IMR-90 (cell line): ENCODE data around the gene MEGF6. TPM values are rescaled to one million over a fixed set of nuclear protein-coding genes. Genes with fewer than 3 reads are reported as not detected.

Experiments used
- ATAC-seq: fragments of 200-7000 bp; cut with Tn5 transposase; 2 replicates; pipeline ENCODE4 v1.9.1; 2020; ENCODE audit warnings: low read depth, mild to moderate bottlenecking, moderate library complexity
- BruUV-seq: library from RNA; stranded (reverse); fragments of 400-500 nt; replicated peaks from 2 replicates; lab custom pipeline; 2021; lab: Mats Ljungman, UMichigan
- CTCF ChIA-PET: fragments of 300-600 bp; formaldehyde crosslinking; extraction: SDS; loops from one replicate; lab custom pipeline; 2021; ENCODE audit warnings: antibody characterized with exemption; lab: Yijun Ruan, JAX
- POLR2A ChIA-PET: fragments of 300-600 bp; sonication (Branson Sonifier 250); formaldehyde crosslinking; loops from one replicate; lab custom pipeline; 2022; ENCODE audit warnings: antibody characterized with exemption; ENCODE audit not compliant: unreplicated experiment; lab: Charles Lee
- DNase-seq: peaks from one replicate; pipeline ENCODE4 v3.0.0; 2013
- H2AFZ ChIP-seq: replicated peaks from 2 replicates; pipeline ENCODE3; 2013; ENCODE audit warnings: low read length, mild to moderate bottlenecking; ENCODE audit not compliant: poor library complexity
- H2AK5ac ChIP-seq: 2 replicates; pipeline ENCODE4 v1.6.1; 2013; ENCODE audit warnings: low read depth, low read length, inconsistent platforms
- H2AK9ac ChIP-seq: replicated peaks from 2 replicates; pipeline ENCODE3; 2013; ENCODE audit warnings: mild to moderate bottlenecking, low read depth, low read length, moderate library complexity; ENCODE audit not compliant: poor library complexity
- H2BK120ac ChIP-seq: 2 replicates; pipeline ENCODE4 v1.6.1; 2013; ENCODE audit warnings: low read depth, low read length, inconsistent platforms
- H2BK15ac ChIP-seq: 3 replicates; pipeline ENCODE4 v1.6.1; 2013; ENCODE audit warnings: low read depth, low read length, inconsistent platforms
- H2BK20ac ChIP-seq: 2 replicates; pipeline ENCODE4 v1.6.1; 2013; ENCODE audit warnings: low read depth, mild to moderate bottlenecking, inconsistent platforms, low read length, moderate library complexity
- H2BK5ac ChIP-seq: 2 replicates; pipeline ENCODE4 v1.6.1; 2013; ENCODE audit warnings: mild to moderate bottlenecking, low read depth, low read length, inconsistent platforms; ENCODE audit not compliant: poor library complexity, severe bottlenecking
- H3K14ac ChIP-seq: replicated peaks from 2 replicates; pipeline ENCODE4 v1.6.1; 2013; ENCODE audit warnings: low read depth, low read length, inconsistent platforms
- H3K18ac ChIP-seq: 2 replicates; pipeline ENCODE4 v1.6.1; 2013; ENCODE audit warnings: low read depth, low read length, control low read depth
- H3K23ac ChIP-seq: 2 replicates; pipeline ENCODE4 v1.6.1; 2013; ENCODE audit warnings: low read depth, low read length, inconsistent platforms
- H3K27ac ChIP-seq: 2 replicates; pipeline ENCODE4 v1.5.1; 2013; ENCODE audit warnings: mild to moderate bottlenecking, control low read depth, low read length; ENCODE audit not compliant: insufficient read depth
- H3K27me3 ChIP-seq: 2 replicates; pipeline ENCODE4 v1.6.1; 2013; ENCODE audit warnings: low read length; ENCODE audit not compliant: control insufficient read depth, insufficient read depth
- H3K36me3 ChIP-seq: 2 replicates; pipeline ENCODE4 v1.6.1; 2013; ENCODE audit warnings: low read length, mixed read lengths; ENCODE audit not compliant: control insufficient read depth, insufficient read depth
- H3K4ac ChIP-seq: 2 replicates; pipeline ENCODE4 v1.6.1; 2013; ENCODE audit warnings: low read depth, low read length, inconsistent platforms
- H3K4me1 ChIP-seq: 2 replicates; pipeline ENCODE4 v1.6.1; 2013; ENCODE audit warnings: low read length, mixed read lengths; ENCODE audit not compliant: control insufficient read depth, insufficient read depth
- H3K4me2 ChIP-seq: 2 replicates; pipeline ENCODE4 v1.6.1; 2013; ENCODE audit warnings: low read depth, mild to moderate bottlenecking, control low read depth, low read length, moderate library complexity
- H3K4me3 ChIP-seq: 2 replicates; pipeline ENCODE4 v1.5.1; 2013; ENCODE audit warnings: low read depth, mild to moderate bottlenecking, control low read depth, low read length, moderate library complexity; ENCODE audit not compliant: insufficient read depth
- H3K56ac ChIP-seq: 2 replicates; pipeline ENCODE4 v1.6.1; 2013; ENCODE audit warnings: low read length, inconsistent platforms; ENCODE audit not compliant: insufficient read depth; ENCODE audit errors: extremely low read depth
- H3K79me1 ChIP-seq, 2 experiments: 2 replicates each; pipeline ENCODE4 v1.6.1; 2013; ENCODE audit warnings: low read length in 2 of 2, inconsistent platforms in 1 of 2, low read depth in 1 of 2
- H3K9ac ChIP-seq: 2 replicates; pipeline ENCODE4 v1.6.1; 2013; ENCODE audit warnings: low read depth, low read length, control low read depth
- H3K9me1 ChIP-seq: 2 replicates; pipeline ENCODE4 v1.6.1; 2013; ENCODE audit warnings: low read length, inconsistent platforms; ENCODE audit not compliant: insufficient read depth
- H3K9me3 ChIP-seq: 2 replicates; pipeline ENCODE4 v1.6.1; 2013; ENCODE audit warnings: low read length; ENCODE audit not compliant: control insufficient read depth, insufficient read depth
- H4K20me1 ChIP-seq: 2 replicates; pipeline ENCODE4 v1.6.1; 2013; ENCODE audit warnings: low read length, inconsistent platforms; ENCODE audit not compliant: insufficient read depth
- H4K5ac ChIP-seq: 2 replicates; pipeline ENCODE4 v1.6.1; 2013; ENCODE audit warnings: mild to moderate bottlenecking, low read depth, low read length, control low read depth
- H4K8ac ChIP-seq, 2 experiments: 2 replicates each; pipeline ENCODE4 v1.6.1; 2013; ENCODE audit warnings: low read depth in 2 of 2, low read length in 2 of 2, control low read depth in 1 of 2, inconsistent platforms in 1 of 2
- H4K91ac ChIP-seq: 2 replicates; pipeline ENCODE4 v1.6.1; 2013; ENCODE audit warnings: low read depth, low read length, inconsistent platforms; ENCODE audit not compliant: insufficient read depth
- BHLHE40 ChIP-seq: fragments of 150-350 bp; IDR thresholded peaks from 2 replicates; pipeline ENCODE4 v1.6.1; 2016; ENCODE audit warnings: mild to moderate bottlenecking, low read depth, low read length
- CEBPB ChIP-seq: IDR thresholded peaks from 2 replicates; pipeline ENCODE4 v1.6.1; 2012; ENCODE audit warnings: low read depth, low read length, improper control_type of control experiment
- CHD1 ChIP-seq: IDR thresholded peaks from 2 replicates; pipeline ENCODE4 v1.6.1; 2012; ENCODE audit warnings: low read depth, low read length, improper control_type of control experiment
- FOS ChIP-seq: fragments of 150-350 bp; IDR thresholded peaks from 2 replicates; pipeline ENCODE4 v1.6.1; 2016; ENCODE audit warnings: low read depth, low read length
- MAFK ChIP-seq: IDR thresholded peaks from 2 replicates; pipeline ENCODE4 v1.6.1; 2012; ENCODE audit warnings: low read depth, low read length, improper control_type of control experiment
- MAZ ChIP-seq: IDR thresholded peaks from 2 replicates; pipeline ENCODE4 v1.6.1; 2012; ENCODE audit warnings: low read depth, mild to moderate bottlenecking, low read length, improper control_type of control experiment, moderate library complexity, borderline replicate concordance
- MXI1 ChIP-seq: IDR thresholded peaks from 2 replicates; pipeline ENCODE4 v1.6.1; 2012; ENCODE audit warnings: low read depth, mild to moderate bottlenecking, low read length, moderate library complexity, borderline replicate concordance
- NFE2L2 ChIP-seq: fragments of 150-350 bp; IDR thresholded peaks from 2 replicates; pipeline ENCODE4 v1.6.1; 2016; ENCODE audit warnings: low read depth, mild to moderate bottlenecking, low read length
- RAD21 ChIP-seq: IDR thresholded peaks from 2 replicates; pipeline ENCODE4 v1.6.1; 2012; ENCODE audit warnings: low read length, improper control_type of control experiment
- RCOR1 ChIP-seq: IDR thresholded peaks from 2 replicates; pipeline ENCODE4 v1.6.1; 2012; ENCODE audit warnings: mild to moderate bottlenecking, low read length, improper control_type of control experiment; ENCODE audit not compliant: insufficient replicate concordance
- RFX5 ChIP-seq: IDR thresholded peaks from 2 replicates; pipeline ENCODE4 v1.8.0; 2012; ENCODE audit warnings: low read depth, mild to moderate bottlenecking, low read length, moderate library complexity
- SMC3 ChIP-seq: fragments of 150-350 bp; IDR thresholded peaks from 2 replicates; pipeline ENCODE4 v1.6.1; 2016; ENCODE audit warnings: low read depth, mild to moderate bottlenecking, antibody characterized with exemption, low read length, moderate library complexity
- WGBS, 2 experiments: methylation state at CpG; one replicate each; pipeline versions ENCODE4 v1.1.5 to v1.1.7; 2013; ENCODE audit warnings: missing lambda C conversion rate in 2 of 2; ENCODE audit not compliant: insufficient read length in 1 of 2; ENCODE audit errors: extremely low coverage in 2 of 2; 5-methylcytosine and 5-hydroxymethylcytosine counted together
- dilution Hi-C: fragments of 300-500 bp; cut with HindIII; formaldehyde crosslinking; loops from one replicate; pipeline ENCODE4 v1.14.3; 2018; ENCODE audit warnings: low sequenced_read_pairs; ENCODE audit not compliant: unreplicated experiment
- in situ Hi-C: fragments of 300-500 bp; cut with MboI; formaldehyde crosslinking; loops from 3 replicates; pipeline ENCODE4 v1.14.3; 2019; ENCODE audit warnings: low sequenced_read_pairs, inconsistent platforms, mixed read lengths
- intact Hi-C: fragments of 100-400 bp; cut with micrococcal nuclease; formaldehyde crosslinking; loops from 2 replicates; pipeline ENCODE4 v1.10.0; 2022
- polyA plus RNA-seq, 3 experiments: library from polyadenylated mRNA; depleted of rRNA; stranded (reverse); fragments of >200 nt; gene quantifications; 2 replicates each; pipeline ENCODE4 v1.2.3, GENCODE V29; 2012; ENCODE audit warnings: low replicate concordance in 1 of 3
- total RNA-seq: library from RNA; depleted of rRNA; stranded (reverse); fragments of >200 nt; gene quantifications from 2 replicates; pipeline ENCODE4 v1.2.3, GENCODE V29; 2012
- TF ChIP-seq, protein P1 (sequence below): conservative IDR thresholded peaks from 2 replicates; pipeline ENCODE4 v1.5.1; 2012; ENCODE audit warnings: mild to moderate bottlenecking, low read depth, low read length, improper control_type of control experiment
- TF ChIP-seq, protein P2 (sequence below): fragments of 150-350 bp; IDR thresholded peaks from 2 replicates; pipeline ENCODE4 v1.6.1; 2017; ENCODE audit warnings: mild to moderate bottlenecking, antibody characterized with exemption, low read length, low read depth
- TF ChIP-seq, protein P3 (sequence below): fragments of 150-350 bp; IDR thresholded peaks from 2 replicates; pipeline ENCODE4 v1.6.1; 2016; ENCODE audit warnings: low read depth, mild to moderate bottlenecking, low read length, moderate library complexity, borderline replicate concordance

The MEGF6 gene
- total and polyA plus RNA-seq, 2 of the 4 experiments (the other 2 are of a cell fraction): 0.72 to 4.1 TPM

DNA sequence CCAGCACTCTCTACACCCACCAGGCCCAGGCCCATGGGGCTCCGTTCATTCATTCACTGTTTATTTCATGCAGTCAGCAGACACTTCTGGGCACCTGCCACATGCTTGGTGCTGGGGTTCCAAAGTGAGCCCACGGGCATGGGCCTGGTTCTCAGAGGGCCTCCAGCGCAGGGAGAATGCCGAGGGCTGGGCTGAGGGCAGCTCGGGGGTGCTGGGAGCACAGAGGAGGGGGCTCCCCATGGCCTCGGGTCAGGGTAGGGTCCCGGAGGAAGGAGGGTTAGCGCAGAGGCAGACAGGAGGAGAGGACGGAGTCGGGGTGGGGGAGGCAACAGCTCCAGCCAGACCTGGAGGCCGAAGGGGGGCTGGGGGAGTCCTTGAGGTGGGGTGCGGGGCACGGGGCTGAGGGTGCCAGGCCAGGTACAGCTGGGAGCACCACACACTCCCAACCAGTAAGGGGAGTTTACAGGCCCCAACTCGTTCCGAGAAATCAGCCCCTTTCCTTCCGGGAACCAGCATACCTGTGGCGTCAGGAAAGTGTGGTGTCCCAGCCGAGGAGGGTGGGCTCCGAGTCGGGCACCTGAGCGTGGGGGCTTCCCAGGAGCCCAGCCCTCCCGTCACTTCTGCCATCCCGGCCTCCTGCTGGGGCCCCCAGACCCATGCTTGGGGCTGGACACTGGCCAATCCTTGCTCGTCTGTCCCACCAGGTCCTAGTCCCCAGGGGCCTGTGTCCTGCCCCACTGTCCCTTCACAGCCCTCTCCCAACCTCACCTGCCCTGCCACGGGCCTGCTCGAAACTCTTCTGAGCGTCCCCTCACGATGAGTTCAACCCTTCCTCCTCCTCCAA lies 146.0 kb downstream of the MEGF6 start:
- Histone ChIP-seq H3K4ac (no peak overlapping the region), H3K9ac (no peak overlapping the region), H4K20me1 (no peaks in the 10 kb centered on the region), H3K4me2 (no peak overlapping the region), H2BK5ac (no peak overlapping the region), H4K8ac (no peak overlapping the region), H3K27me3 (peaks cover 8% of the 10 kb centered on the region), H3K9me3 (no peaks in the 10 kb centered on the region), H3K23ac (no peak overlapping the region), H2AK9ac (no peak overlapping the region), H3K27ac (no peak overlapping the region), H2AK5ac (no peak overlapping the region), H2BK20ac (no peak overlapping the region), H3K18ac (no peak overlapping the region), H3K36me3 (no peaks in the 10 kb centered on the region), H3K4me1 (no peaks in the 10 kb centered on the region), H3K9me1 (no peaks in the 10 kb centered on the region), H2BK120ac (no peak overlapping the region), H4K91ac (no peak overlapping the region), H2BK15ac (no peak overlapping the region), H3K56ac (no peak overlapping the region), H3K79me1 (no peaks in the 10 kb centered on the region), H4K5ac (no peak overlapping the region), H2AFZ (no peak overlapping the region), H3K4me3 (no peak overlapping the region), H3K14ac (no peak overlapping the region)
- in situ Hi-C loops: no loop called here
- ChIA-PET CTCF (no interaction called here), POLR2A (no interaction called here)
- 67% methylated on average over 9 of the region's 28 CpGs; no CpG with 5 or more reads in 1 of the 2 experiments for WGBS, 2 experiments
- no peak for DNase-seq
- dilution Hi-C loops: no loop called here
- BruUV-seq: no TSS peak
- intact Hi-C loops: no loop called here
- no peak for ATAC-seq
- TF ChIP-seq BHLHE40 (no peak), CHD1 (no peak), MXI1 (no peak), MAZ (no peak), MAFK (no peak), NFE2L2 (no peak), FOS (no peak), RCOR1 (no peak), RFX5 (no peak), CEBPB (no peak), RAD21 (no peak), SMC3 (no peak)
- TF ChIP-seq, protein P1, sequence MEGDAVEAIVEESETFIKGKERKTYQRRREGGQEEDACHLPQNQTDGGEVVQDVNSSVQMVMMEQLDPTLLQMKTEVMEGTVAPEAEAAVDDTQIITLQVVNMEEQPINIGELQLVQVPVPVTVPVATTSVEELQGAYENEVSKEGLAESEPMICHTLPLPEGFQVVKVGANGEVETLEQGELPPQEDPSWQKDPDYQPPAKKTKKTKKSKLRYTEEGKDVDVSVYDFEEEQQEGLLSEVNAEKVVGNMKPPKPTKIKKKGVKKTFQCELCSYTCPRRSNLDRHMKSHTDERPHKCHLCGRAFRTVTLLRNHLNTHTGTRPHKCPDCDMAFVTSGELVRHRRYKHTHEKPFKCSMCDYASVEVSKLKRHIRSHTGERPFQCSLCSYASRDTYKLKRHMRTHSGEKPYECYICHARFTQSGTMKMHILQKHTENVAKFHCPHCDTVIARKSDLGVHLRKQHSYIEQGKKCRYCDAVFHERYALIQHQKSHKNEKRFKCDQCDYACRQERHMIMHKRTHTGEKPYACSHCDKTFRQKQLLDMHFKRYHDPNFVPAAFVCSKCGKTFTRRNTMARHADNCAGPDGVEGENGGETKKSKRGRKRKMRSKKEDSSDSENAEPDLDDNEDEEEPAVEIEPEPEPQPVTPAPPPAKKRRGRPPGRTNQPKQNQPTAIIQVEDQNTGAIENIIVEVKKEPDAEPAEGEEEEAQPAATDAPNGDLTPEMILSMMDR: no peak
- TF ChIP-seq, protein P2, sequence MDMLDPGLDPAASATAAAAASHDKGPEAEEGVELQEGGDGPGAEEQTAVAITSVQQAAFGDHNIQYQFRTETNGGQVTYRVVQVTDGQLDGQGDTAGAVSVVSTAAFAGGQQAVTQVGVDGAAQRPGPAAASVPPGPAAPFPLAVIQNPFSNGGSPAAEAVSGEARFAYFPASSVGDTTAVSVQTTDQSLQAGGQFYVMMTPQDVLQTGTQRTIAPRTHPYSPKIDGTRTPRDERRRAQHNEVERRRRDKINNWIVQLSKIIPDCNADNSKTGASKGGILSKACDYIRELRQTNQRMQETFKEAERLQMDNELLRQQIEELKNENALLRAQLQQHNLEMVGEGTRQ: no peak
- TF ChIP-seq, protein P3, sequence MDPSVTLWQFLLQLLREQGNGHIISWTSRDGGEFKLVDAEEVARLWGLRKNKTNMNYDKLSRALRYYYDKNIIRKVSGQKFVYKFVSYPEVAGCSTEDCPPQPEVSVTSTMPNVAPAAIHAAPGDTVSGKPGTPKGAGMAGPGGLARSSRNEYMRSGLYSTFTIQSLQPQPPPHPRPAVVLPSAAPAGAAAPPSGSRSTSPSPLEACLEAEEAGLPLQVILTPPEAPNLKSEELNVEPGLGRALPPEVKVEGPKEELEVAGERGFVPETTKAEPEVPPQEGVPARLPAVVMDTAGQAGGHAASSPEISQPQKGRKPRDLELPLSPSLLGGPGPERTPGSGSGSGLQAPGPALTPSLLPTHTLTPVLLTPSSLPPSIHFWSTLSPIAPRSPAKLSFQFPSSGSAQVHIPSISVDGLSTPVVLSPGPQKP: no peak
